OCI-LY3 (cell line): ENCODE results near the gene CDC42EP2.

Experiments
- CTCF ChIP-seq: fragments of 200-600, 300-600 bp; sonication (generic); IDR thresholded peaks from 2 replicates; pipeline ENCODE4 v1.5.1; 2014; ENCODE audit warnings: antibody characterized with exemption, low read length, low read depth
- EZH2phosphoT487 ChIP-seq: fragments of 200-600 bp; shearing (Covaris generic); IDR thresholded peaks from 2 replicates; pipeline ENCODE4 v1.6.1; 2018; ENCODE audit warnings: antibody characterized with exemption, mixed run types, low read depth

- TF ChIP-seq CTCF: no peak
- TF ChIP-seq EZH2phosphoT487: no peak
These were observed 10.1 kb upstream of the CDC42EP2 start for GRCh38 chr11:65304613-65305012.
